GM18520 (cell line): Measurements from ENCODE around the gene TRIP13.
"Not testable (repeated sequence)": the region's sequence is repeated elsewhere in the genome, so short reads cannot be mapped to it uniquely, and the experiment has no call there.

Experiments used
- ATAC-seq: cut with Tn5 transposase; IDR thresholded peaks from one replicate; pipeline ENCODE4 v1.9.1; 2021; ENCODE audit not compliant: unreplicated experiment

Gene TRIP13

GRCh38 chr5:892394-893136 lies at the start of gene TRIP13, which contains the start of gene BRD9:
Gene TRIP13 (plus strand): TSS chr5:892884. CDS start chr5:892999, 115 bp downstream.
Gene BRD9 (minus strand): TSS chr5:892801. CDS start chr5:892657, 144 bp downstream.
- peak; percentile 98 for ATAC-seq

DNA sequence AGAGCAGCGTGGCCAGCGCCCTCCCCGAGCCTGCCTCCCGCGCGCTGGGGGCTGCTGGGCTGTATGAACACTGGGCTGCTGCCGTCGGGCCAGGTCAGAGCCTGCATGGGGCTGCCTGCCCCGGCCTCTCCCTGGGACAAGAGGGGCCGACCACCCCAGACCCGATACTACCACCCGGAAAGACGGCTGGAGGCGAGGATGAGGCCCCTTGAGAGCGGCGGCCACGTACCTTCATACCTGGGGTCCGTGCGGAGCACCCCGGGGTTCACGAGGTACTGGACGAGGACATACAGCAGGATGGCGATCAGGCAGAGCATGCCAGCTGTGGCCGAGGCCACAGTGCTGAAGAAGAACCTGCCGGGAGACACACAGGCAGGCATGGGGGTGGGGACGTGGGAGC lies 49.3 kb upstream of the TRIP13 start:
- not testable (repeated sequence) for ATAC-seq

DNA sequence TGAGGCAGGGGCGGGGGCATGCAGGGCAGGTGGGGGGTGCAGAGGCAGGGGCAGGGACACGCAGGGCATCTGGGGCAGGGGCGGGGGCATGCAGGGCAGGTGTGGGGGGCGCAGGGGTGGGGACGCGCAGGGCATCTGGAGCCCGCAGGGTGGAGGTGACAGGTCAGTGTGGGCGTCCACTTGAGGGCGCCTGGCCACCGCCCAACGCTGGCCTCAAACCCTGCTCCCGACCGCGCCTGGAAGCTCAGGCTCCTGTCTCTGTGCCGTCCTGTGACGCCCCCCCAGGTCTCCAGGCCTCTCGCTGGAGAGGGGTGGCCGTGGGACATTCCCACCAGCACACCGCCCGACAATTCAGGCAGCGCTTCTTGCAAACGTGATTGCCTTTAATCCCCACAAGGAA lies 48.8 kb upstream of the TRIP13 start:
- not testable (repeated sequence) for ATAC-seq

DNA sequence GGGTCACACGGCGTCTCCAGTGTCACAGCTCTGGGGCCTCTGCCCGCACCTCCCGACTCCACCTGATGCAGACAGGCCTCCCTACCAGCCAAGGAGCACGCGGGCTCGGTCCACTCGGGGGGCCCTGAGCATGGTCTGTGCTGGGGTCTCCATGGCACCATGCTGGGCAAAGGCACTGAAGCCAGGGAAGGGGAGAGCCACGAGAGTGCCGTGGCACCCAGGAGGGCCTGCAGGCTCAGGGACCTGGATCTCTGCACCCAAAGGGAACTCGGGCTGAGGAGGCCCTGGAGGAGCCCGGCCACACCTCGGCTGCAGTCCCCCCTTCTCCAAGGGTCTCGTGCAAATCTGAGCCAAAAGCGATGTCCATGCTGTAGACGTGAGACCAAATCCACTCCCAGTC lies 48.3 kb upstream of the TRIP13 start:
- not testable (repeated sequence) for ATAC-seq

DNA sequence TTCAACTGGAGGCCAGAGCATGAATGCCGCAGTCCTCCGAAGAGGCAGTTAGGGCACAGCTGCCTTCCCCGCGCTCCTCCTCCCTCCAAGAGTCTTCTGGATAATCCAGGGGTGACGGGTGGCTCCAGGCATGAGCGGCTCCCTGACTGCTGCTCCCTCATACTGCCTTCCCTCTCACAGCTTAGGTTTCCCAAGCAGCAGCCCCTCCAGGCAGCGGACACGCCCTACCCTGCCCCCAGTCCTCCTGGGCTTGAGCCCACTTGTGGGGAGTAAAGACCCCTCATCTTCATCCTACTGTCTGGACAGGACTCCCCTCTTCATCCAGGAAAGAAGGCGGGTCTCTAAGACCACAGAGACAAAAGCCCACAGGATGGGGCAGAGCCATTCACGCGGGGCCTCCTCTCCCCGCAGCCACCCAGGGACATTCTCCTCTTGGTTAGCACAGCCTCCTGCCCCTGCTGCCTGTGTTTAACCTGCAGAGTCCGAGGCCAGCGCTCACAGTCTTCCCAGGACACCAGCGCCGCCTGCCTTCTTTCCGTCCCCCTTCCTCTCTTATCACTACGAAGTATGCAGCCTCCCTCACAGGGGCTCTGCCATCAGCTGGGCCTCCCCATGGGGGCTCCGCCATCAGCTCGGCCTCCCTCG lies 47.5 kb upstream of the TRIP13 start:
- not testable (repeated sequence) for ATAC-seq

- ATAC-seq: not testable (repeated sequence)
Measured at GRCh38 chr5:845676-846601, 46.7 kb upstream of the TRIP13 start.

- ATAC-seq: not testable (repeated sequence)
Measured at GRCh38 chr5:846602-847091, 46.0 kb upstream of the TRIP13 start.

- ATAC-seq: not testable (repeated sequence)
Measured at GRCh38 chr5:847212-847611, 45.5 kb upstream of the TRIP13 start.

DNA sequence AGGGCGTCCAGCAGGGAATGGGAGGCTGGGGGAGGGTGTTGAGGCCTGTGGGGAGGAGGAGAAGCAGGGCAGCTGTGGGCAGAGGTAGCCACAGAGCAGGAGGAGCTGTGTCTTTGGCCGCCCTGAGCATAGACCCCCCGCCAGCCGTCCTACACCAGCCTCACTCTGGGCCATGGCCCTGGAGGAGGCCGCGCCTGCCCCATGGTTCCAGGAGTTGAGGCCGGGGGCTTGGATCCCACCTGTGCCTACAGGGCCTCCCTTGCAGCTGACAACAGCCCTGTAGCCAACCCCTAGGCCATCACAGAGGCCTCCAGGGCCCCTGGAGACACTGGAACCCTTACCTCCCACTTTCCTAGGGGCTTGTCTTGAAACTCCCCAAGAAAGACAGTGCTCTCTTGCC lies 44.9 kb upstream of the TRIP13 start:
- not testable (repeated sequence) for ATAC-seq

- no peak for ATAC-seq
Measured at GRCh38 chr5:848671-849111, 44.0 kb upstream of the TRIP13 start.

DNA sequence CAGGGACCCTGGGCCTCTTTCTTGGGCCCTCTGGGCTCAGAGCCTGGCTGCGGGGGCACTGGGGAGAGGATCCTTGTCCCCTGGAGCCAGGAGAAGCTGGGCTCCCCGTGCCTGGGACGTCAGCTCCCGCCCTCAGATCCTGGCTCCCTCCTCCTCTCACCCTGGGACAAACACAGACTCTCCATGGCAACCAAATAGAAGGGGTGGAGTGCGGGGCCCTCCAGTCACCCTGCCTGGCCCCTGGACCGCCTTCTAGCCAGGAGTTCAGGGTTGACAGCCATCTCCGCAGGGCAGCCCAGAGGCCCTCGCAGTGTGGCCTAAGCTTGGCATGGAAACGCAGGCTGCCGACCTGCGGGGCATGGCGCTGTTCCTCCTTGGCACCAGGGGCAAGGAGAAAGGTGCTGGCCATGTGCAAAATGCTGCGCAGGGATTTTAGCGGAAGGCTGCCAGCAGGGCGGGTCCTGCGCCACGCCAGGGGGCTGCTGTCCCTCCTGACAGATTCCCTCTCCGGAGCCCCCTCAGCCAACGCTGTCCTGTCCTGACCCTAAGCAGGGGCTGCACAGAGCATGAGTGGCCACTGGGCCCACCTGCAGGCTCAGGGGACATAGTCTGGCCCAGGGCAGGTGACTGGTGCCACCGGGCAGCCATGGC lies 42.9 kb upstream of the TRIP13 start:
- no peak for ATAC-seq

DNA sequence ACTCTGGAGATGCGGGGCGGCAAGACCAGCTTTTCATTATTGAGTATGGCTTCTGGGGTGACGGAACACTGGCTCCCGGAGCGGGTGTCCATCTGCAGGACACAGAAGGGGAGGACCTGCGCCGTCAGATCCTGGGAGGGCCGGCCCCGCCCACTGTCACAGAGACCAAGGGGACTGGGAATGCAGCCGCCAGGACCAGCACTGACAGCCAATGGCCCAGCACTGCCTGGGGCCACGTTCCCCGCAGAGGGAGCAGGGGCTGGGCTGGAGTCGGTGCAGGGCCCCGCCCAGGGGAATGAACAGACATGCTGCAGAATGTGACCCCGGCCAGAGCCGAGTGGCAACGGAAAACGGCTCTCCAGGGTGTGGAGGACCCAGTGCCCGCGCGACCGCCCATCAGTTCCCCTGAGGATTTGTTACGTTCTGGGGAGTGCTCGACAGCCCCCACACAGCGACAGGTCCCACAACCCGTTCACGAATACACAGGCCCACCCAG lies 42.1 kb upstream of the TRIP13 start, which contains the start of gene ZDHHC11:
Gene ZDHHC11 (minus strand): TSS at position 476 of the 496 bp plus-strand sequence. CDS start 384 bp downstream, at position 92.
- ATAC-seq: no peak

DNA sequence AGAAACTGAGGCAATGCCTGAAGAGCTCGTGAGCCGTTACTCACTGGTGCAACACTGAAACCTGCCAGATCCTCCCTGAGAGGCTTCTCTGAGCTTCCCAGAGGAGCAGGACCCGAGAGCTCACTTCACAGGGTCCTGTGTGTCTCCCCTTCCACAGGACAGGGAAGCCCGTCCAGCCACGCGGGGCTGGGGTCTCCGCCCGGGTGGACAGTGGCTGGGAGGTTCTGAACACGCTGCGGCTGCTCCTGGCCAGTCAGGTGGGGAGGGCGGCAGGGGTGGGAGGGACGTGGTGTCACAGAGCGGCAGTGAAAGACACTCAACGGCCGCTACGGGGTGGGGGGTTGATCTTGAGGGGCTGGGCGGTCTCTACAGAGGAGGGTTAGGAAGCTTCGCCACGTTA lies 41.6 kb upstream of the TRIP13 start:
- ATAC-seq: no peak

- no peak for ATAC-seq
Measured at GRCh38 chr5:851553-851952, 41.1 kb upstream of the TRIP13 start.

GRCh38 chr5:852018-852417 lies 40.7 kb upstream of the TRIP13 start:
- no peak for ATAC-seq

DNA sequence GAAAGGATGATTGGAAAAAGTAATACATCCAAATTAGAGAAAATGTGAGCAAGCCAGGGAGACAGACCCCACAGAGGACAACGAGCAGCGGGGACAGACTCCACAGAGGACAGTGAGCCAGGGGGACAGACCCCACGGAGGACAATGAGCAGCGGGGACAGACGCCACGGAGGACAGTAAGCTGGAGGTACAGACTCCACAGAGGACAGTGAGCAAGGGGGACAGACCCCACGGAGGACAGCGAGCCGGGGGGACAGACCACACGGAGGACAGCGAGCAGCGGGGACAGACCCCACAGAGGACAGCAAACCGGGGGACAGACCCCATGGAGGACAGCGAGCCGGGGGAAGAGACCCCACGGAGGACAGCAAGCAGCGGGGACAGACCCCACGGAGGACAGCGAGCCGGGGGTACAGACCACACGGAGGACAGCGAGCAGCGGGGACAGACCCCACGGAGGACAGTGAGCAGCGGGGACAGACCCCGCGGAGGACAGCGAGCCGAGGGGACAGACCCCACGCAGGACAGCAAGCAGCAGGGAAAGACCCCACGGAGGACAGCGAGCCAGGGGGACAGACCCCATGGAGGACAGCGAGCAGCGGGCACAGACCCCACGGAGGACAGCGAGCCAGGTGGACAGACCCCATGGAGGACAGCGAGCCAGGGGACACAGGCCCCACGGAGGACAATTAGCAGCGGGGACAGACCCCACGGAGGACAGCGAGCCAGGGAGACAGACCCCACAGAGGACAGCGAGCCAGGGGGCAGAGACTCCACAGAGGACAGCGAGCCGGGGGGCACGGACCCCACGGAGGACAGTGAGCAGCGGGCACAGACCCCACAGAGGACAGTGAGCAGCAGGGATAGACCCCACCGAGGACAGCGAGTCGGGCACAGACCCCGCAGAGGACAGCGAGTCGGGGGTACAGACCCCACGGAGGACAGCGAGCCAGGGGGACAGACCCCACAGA lies 40.0 kb upstream of the TRIP13 start:
- no peak for ATAC-seq

DNA sequence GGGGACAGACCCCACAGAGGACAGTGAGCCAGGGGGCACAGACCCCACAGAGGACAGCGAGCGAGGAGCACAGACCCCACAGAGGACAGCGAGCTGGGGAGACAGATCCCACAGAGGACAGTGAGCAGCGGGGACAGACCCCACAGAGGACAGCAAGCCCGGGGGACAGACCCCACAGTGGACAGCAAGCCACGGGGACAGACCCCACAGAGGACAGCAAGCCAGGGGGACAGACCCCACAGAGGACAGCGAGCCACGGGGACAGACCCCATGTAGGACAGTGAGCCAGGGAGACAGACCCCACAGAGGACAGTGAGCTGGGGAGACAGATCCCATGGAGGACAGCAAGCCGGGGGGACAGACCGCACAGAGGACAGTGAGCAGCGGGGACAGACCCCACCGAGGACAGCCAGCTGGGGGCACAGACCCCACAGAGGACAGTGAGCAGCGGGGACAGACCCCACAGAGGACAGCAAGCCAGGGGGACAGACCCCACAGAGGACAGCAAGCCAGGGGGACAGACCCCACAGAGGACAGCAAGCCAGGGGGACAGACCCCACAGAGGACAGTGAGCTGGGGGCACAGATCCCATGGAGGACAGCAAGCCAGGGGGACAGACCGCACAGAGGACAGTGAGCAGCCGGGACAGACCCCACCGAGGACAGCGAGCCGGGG lies 39.1 kb upstream of the TRIP13 start:
- ATAC-seq: not testable (repeated sequence)

DNA sequence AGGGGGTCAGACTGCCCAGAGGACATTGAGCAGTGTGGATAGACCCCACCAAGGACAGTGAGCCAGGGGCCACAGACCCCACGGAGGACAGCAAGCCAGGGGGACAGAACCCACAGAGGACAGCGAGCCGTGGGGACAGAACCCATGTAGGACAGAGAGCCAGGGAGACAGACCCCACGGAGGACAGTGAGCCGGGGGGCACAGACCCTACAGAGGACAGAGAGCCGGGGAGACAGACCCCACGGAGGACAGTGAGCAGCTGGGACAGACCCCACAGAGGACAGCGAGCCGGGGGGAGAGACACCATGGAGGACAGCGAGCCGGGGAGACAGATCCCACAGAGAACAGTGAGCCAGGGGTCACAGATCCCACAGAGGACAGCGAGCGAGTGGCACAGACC lies 38.5 kb upstream of the TRIP13 start:
- no peak for ATAC-seq
